Activated T-cell treated with anti-CD3 and anti-CD28 coated beads, Interleukin-2, amount 50 U/mL, for 4 hours (primary cell): ENCODE measurements around the gene MAML1. TPM values are rescaled to one million over a fixed set of nuclear protein-coding genes. Genes with fewer than 3 reads are reported as not detected.

Experiments used
- ATAC-seq, 2 donors: fragments of 200-7000 bp; cut with Tn5 transposase; one replicate each; pipeline ENCODE4 v1.10.0; 2021
- DNase-seq: peaks from one replicate; pipeline ENCODE4 v3.0.0-alpha.2; 2020
- H3K27me3 Mint-ChIP-seq: one replicate; pipeline ENCODE4 v1.8.0; 2021; ENCODE audit warnings: low read depth, mixed read lengths
- H3K36me3 Mint-ChIP-seq: one replicate; pipeline ENCODE4 v1.8.0; 2022; ENCODE audit warnings: mixed read lengths; ENCODE audit not compliant: insufficient read depth
- H3K4me1 Mint-ChIP-seq: one replicate; pipeline ENCODE4 v1.8.0; 2021; ENCODE audit warnings: low read depth, mixed read lengths
- H3K4me3 Mint-ChIP-seq: one replicate; pipeline ENCODE4 v1.8.0; 2021; ENCODE audit warnings: mild to moderate bottlenecking, moderate library complexity, mixed read lengths
- H3K9me3 Mint-ChIP-seq: one replicate; pipeline ENCODE4 v1.8.0; 2021; ENCODE audit warnings: mixed read lengths
- total RNA-seq, 3 donors: library from RNA; stranded (reverse); gene quantifications; one replicate each; pipeline ENCODE4 v1.2.1, GENCODE V29; 2021

Gene MAML1
- total RNA-seq, 3 donors from 2014 or later, result 24.5 to 27.5 (median 26.9) TPM

DNA sequence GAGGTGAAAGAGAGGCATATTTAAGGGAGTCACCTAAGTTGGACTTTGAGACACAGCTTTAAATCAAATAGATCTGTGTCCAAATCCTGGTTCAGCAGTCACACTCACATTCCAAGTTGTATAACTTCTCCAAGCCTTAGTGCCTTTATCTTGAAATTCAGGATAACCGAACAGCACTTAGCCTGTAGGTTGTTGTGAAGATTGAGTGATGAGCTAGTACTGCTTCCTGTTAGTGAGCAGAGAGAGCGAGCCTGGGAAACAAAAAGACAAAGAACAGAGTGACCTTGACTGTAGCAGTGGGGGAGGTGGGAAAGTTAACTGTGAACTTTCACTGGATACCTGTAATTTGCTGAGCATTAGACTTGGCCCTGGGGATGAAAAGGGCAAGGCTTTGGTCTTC lies 22.4 kb downstream of the MAML1 start:
- peaks cover 9% of the 10 kb centered on the region for H3K36me3 Mint-ChIP-seq
- H3K4me1 Mint-ChIP-seq, result peaks cover 40% of the 10 kb centered on the region
- H3K9me3 Mint-ChIP-seq, result no peaks in the 10 kb centered on the region
- ATAC-seq (peak in 1 of 2 donors; percentile 59), DNase-seq (no peak)
- H3K4me3 Mint-ChIP-seq, result no peak overlapping the region
- no peaks in the 10 kb centered on the region for H3K27me3 Mint-ChIP-seq

DNA sequence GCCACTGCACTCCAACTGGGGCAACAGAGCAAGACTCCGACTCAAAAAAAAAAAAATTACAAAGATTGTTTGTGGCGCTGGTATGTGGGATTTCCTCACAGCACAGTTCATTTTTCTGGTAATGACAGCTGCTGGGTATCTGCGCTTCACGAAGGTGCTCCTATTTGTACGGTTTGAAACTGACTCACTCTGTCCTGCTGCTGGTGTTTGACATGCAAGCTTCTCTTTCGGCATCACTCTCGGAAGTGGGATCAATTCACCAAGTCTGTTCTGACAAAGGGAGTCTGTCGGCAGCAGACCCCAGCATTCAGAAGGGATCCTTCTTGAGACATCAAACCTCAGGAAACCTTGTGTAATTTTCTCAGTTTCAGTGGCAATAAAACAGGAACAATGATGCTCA lies 26.3 kb downstream of the MAML1 start:
- Mint-ChIP-seq H3K27me3 (no peaks in the 10 kb centered on the region), H3K36me3 (peaks cover 3% of the 10 kb centered on the region), H3K4me3 (no peak overlapping the region), H3K9me3 (no peaks in the 10 kb centered on the region), H3K4me1 (peaks cover 61% of the 10 kb centered on the region)
- no peak for DNase-seq
- ATAC-seq, result peak in 1 of 2 donors; percentile 7

DNA sequence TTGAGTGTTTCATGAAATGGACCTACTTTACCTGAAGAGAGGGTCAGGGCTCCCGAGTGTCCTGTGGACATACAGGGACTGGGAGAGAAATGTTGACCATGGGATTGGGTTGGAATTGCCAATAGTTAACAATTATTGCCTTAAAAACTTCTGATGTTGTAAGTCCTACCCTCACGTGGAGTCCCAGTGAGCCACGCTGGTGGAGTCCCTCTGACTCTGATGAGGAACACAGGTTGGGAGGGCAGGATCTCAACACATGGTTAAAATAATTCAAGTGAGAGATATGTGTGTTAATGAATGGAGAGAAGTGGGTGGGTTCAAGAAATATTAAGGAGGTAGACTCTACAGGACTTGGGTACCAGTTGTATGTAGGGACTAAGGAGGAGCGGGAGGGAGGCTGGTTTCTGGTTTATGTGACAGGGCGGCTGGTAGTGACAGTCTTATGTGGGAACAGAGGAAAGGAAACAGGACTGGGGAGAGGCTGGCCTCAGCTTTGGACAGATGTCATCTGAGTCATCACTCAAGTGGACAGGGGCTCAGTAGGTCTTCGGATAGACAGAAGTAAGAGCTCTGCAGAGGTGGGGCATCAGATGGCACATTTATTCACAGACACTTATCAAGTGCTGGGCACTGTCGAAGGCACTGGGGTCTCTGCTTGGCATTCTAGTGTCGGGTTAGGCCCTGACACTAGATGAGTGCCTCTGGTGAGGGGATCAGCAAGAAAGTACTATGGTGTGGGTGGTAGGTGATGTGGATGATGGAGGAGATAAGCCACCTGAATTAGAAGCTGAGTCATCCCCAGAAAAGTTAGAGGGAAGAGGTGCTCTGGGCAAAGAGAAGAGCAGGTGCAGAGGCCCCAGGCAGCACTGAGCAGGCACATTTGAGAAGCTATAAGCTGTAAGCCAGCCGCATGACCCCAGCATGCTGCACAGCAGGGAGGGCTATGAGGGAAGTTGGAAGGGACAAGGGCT lies 27.2 kb downstream of the MAML1 start:
- peaks cover 3% of the 10 kb centered on the region for H3K36me3 Mint-ChIP-seq
- no peaks in the 10 kb centered on the region for H3K27me3 Mint-ChIP-seq
- H3K4me1 Mint-ChIP-seq, result peaks cover 52% of the 10 kb centered on the region
- DNase-seq (peak; percentile 11), ATAC-seq (peak; percentile 81)
- H3K9me3 Mint-ChIP-seq, result no peaks in the 10 kb centered on the region
- H3K4me3 Mint-ChIP-seq, result peak overlapping the region; percentile 9

GRCh38 chr5:179762079-179762780 lies 29.6 kb downstream of the MAML1 start:
- H3K4me1 Mint-ChIP-seq, result peaks cover 46% of the 10 kb centered on the region
- no peaks in the 10 kb centered on the region for H3K27me3 Mint-ChIP-seq
- peaks cover 8% of the 10 kb centered on the region for H3K36me3 Mint-ChIP-seq
- DNase-seq (no peak), ATAC-seq (peak; percentile 15 to 19)
- H3K4me3 Mint-ChIP-seq, result no peak overlapping the region
- no peaks in the 10 kb centered on the region for H3K9me3 Mint-ChIP-seq

DNA sequence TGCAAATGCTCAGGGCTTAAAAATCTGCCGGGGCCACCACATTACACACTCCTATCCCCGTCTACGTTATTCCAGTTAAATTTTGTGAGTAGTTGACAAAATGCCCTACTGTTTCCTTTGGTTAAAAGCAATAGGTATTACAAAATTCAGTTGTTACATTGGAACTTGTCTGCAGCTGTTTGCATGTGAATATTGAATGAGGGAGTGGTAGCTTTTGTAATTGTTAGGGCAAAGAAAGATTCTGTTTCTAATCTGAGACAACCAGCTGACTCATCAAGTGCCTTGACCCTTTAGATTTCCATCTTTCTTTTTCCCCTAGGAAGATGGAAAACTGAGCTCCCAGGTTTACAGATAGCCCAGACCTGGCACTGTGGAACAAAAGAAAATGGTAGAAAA lies 30.2 kb downstream of the MAML1 start:
- H3K36me3 Mint-ChIP-seq, result peaks cover 8% of the 10 kb centered on the region
- no peaks in the 10 kb centered on the region for H3K27me3 Mint-ChIP-seq
- H3K4me3 Mint-ChIP-seq, result no peak overlapping the region
- DNase-seq (no peak), ATAC-seq (no peak)
- H3K9me3 Mint-ChIP-seq, result no peaks in the 10 kb centered on the region
- H3K4me1 Mint-ChIP-seq, result peaks cover 46% of the 10 kb centered on the region

DNA sequence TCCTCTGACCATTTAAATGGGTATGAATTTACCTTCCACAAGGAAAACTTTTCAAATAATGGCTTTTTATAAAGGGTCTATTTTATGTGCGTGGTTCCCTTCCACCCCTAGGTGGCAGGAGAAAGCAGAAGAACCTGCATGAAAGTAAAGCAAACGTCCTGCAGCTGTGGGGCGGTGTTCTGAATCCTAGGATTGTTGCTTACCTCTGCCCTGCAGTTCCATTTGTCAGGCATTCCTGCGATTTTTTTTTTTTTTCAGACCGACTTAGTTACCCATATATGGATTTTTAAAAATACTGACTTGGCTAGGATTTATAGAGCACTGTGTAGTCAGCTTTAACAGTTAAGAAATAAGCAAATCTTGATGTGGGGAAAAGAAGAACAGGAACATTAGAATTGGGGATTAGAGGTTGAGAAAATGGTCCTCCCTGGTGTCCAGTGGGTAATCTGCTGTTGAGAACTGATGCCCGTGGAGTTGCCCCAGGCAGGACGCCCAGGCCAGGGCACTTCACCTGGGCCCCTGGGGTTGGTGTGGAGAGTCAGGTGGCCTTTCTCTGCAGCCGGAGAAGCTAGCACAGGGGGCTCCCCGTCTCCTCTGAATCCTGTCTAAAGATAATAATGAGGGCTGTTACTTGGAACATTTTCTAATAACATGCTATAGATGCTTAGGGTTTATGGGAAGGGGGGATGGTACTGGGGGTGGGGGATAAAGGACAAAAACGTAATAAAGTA lies 30.8 kb downstream of the MAML1 start:
- peak; percentile 35 to 61 for ATAC-seq
- DNase-seq, result peak; percentile 28
- peaks cover 46% of the 10 kb centered on the region for H3K4me1 Mint-ChIP-seq
- H3K27me3 Mint-ChIP-seq, result no peaks in the 10 kb centered on the region
- H3K9me3 Mint-ChIP-seq, result no peaks in the 10 kb centered on the region
- peaks cover 9% of the 10 kb centered on the region for H3K36me3 Mint-ChIP-seq
- no peak overlapping the region for H3K4me3 Mint-ChIP-seq

GRCh38 chr5:179764056-179764455 lies 31.4 kb downstream of the MAML1 start:
- H3K27me3 Mint-ChIP-seq, result no peaks in the 10 kb centered on the region
- DNase-seq (no peak), ATAC-seq (no peak)
- H3K4me1 Mint-ChIP-seq, result peaks cover 44% of the 10 kb centered on the region
- no peaks in the 10 kb centered on the region for H3K9me3 Mint-ChIP-seq
- H3K4me3 Mint-ChIP-seq, result no peak overlapping the region
- H3K36me3 Mint-ChIP-seq, result peaks cover 15% of the 10 kb centered on the region

DNA sequence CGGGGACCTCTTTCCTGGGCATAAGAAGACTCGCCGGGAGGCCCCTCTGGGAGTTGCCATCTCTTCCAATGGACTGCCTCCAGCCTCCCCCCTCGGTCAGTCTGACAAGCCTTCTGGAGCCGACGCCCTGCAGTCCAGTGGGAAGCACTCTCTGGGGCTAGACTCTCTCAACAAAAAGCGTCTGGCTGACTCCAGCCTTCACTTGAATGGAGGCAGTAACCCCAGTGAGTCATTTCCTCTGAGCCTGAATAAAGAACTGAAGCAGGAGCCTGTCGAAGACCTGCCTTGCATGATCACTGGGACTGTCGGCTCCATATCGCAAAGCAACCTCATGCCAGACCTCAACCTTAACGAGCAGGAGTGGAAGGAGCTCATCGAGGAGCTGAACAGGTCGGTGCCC lies 32.8 kb downstream of the MAML1 start:
- Mint-ChIP-seq H3K27me3 (no peaks in the 10 kb centered on the region), H3K4me3 (no peak overlapping the region), H3K4me1 (peaks cover 31% of the 10 kb centered on the region), H3K36me3 (peaks cover 17% of the 10 kb centered on the region), H3K9me3 (no peaks in the 10 kb centered on the region)
- ATAC-seq, result no peak
- no peak for DNase-seq

GRCh38 chr5:179766021-179766725 lies 33.6 kb downstream of the MAML1 start:
- DNase-seq, result no peak
- Mint-ChIP-seq H3K4me3 (no peak overlapping the region), H3K36me3 (peaks cover 23% of the 10 kb centered on the region), H3K4me1 (peaks cover 26% of the 10 kb centered on the region), H3K9me3 (no peaks in the 10 kb centered on the region), H3K27me3 (no peaks in the 10 kb centered on the region)
- ATAC-seq, result no peak

DNA sequence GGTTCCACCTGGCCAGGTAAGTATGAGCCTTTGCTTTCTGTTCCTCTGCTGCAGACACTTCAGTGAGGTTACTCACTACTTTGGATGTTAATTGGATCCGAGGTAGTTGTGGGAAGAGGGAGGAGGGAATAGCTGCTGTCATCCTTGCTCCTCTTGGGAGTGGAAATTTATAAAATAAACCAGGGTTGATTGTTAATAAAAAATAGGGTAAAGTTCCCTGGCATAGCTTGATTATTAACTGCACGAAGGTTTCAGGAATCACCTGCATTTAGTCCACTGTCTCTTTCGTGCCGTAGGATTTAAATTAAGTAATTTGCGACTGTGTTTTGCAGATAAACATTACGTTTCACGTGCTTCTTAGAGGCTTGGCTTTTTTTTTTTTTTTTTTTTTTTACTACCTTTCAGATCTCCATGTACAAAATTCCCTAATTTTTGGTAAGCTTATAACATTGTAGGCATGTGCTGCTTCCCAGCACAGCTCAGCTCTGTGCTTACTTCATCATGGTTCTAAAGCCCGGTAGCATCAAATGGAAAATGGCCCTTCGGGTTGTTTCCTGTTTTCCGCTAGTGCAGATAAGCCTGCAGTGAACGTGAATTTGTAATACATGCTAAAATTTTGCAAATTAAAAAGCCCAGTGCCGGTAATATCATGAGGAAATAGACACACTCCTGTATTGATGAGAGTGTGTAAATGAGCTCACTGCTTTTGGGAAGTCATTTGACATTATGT lies 34.3 kb downstream of the MAML1 start:
- H3K9me3 Mint-ChIP-seq, result no peaks in the 10 kb centered on the region
- H3K36me3 Mint-ChIP-seq, result peaks cover 23% of the 10 kb centered on the region
- ATAC-seq (no peak), DNase-seq (no peak)
- no peak overlapping the region for H3K4me3 Mint-ChIP-seq
- H3K4me1 Mint-ChIP-seq, result peaks cover 21% of the 10 kb centered on the region
- H3K27me3 Mint-ChIP-seq, result no peaks in the 10 kb centered on the region

DNA sequence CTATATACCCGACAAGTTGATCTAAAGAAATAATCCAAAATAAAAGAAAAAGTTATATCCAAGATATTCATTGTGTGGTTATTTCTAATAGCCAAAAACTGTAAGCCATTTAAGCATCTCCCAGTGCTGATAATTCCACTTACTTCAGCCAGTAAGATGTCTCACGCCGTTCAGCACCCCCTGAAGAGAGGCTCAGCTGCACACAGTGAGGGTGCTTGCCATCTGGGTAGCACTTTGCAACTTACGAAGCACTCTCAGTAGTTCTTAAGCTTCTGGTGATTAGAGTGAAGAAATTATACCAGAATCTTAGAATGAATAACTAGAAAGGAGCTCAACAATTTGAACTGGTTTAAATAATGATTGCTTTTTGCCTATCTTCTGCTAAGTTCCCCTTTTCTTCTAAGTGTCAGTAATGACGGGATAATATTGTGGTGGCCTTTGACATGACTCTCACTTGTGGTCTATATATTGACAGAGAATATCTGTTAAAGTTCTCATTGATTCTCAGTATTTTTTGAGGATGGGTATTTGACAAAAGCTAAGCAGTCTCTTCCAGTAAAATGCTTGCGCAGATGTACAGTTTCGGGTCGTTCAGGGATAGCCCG lies 35.0 kb downstream of the MAML1 start:
- Mint-ChIP-seq H3K4me1 (peaks cover 15% of the 10 kb centered on the region), H3K36me3 (peaks cover 25% of the 10 kb centered on the region), H3K27me3 (no peaks in the 10 kb centered on the region), H3K4me3 (no peak overlapping the region), H3K9me3 (no peaks in the 10 kb centered on the region)
- DNase-seq (no peak), ATAC-seq (no peak)

DNA sequence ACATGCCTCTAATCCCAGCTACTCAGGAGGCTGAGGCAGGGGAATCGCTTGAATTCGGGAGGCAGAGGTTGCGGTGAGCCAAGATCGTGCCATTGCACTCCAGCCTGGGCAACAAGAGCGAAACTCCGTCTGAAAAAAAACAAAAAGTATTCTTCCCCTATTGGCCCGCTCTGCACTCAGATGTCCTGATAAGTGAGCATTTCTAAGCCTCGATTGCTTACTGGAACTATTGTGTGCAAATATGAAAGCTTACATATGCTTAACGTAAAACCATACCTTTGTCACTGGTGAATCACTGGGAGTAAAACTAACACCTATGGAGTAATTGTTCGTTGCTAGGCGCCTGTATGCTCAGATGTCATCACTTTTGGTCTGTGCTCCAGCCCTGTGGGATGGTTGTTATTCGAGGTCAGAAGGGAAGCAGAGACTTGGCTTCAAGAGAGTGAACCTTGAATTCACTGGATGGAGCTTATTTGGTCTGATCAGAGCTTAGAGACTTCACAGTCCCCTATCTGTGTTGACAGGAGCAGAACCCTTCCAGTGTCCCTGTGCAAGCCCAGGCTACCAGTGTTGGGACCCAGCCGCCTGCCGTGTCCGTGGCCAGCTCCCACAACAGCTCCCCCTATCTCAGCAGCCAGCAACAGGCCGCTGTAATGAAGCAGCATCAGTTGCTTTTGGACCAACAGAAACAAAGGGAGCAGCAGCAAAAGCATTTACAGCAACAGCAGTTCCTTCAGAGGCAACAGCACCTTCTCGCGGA lies 35.9 kb downstream of the MAML1 start:
- H3K27me3 Mint-ChIP-seq, result no peaks in the 10 kb centered on the region
- peaks cover 32% of the 10 kb centered on the region for H3K36me3 Mint-ChIP-seq
- peaks cover 6% of the 10 kb centered on the region for H3K4me1 Mint-ChIP-seq
- ATAC-seq (peak; percentile 86 to 95), DNase-seq (no peak)
- no peaks in the 10 kb centered on the region for H3K9me3 Mint-ChIP-seq
- H3K4me3 Mint-ChIP-seq, result no peak overlapping the region
